ENCODE results near the gene CNP. TPM values are rescaled to one million over a fixed set of nuclear protein-coding genes. Genes with fewer than 3 reads are reported as not detected.

CNP gene
- total and polyA plus RNA-seq, 12 donors, result 17.2 to 42.7 (median 25.3) TPM

DNA sequence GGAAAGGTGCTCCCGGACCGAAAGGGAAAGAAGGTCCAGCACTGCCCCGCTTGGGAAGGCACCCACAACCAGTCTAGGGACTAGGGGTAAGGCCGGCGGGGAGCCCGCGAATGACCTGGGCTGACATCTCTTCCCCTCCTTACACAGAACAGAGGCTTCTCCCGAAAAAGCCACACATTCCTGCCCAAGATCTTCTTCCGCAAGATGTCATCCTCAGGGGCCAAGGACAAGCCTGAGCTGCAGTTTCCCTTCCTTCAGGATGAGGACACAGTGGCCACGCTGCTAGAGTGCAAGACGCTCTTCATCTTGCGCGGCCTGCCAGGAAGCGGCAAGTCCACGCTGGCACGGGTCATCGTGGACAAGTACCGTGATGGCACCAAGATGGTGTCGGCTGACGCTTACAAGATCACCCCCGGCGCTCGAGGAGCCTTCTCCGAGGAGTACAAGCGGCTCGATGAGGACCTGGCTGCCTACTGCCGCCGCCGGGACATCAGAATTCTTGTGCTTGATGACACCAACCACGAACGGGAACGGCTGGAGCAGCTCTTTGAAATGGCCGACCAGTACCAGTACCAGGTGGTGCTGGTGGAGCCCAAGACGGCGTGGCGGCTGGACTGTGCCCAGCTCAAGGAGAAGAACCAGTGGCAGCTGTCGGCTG, 1.5 kb downstream of the CNP start:
- Histone ChIP-seq H3K27ac (peak overlapping the region in 7 of 10 donors; percentile 81 to 93 (median 89)), H3K4me3 (peak overlapping the region in 9 of 10 donors; percentile 69 to 100 (median 94)), H3K27me3 (no peaks in the 10 kb centered on the region), H3K4me1 (peaks cover 8 to 59% (median 40%) of the 10 kb centered on the region in 9 donors), H3K9me3 (no peaks in the 10 kb centered on the region), H3K36me3 (peaks cover 0 to 52% (median 14%) of the 10 kb centered on the region in 9 donors)
- intact Hi-C loops (cut with DNase I), result loop anchor here in 9 of 10 donors (5.0 to 10.0 kb wide), 9 partner anchors 34 to 557 kb away; partner anchors contain the start of genes DNAJC7 (in 4 of the 9), HAP1 (in 1 of the 9) and NKIRAS2 (in 1 of the 9)
- DNase-seq, result no peak
- ATAC-seq, result peak in 1 of 8 donors; percentile 5
- WGBS, 2 donors, result 90 to 93% methylated on average over 37 of the region's 37 CpGs
- TF ChIP-seq, protein P1, sequence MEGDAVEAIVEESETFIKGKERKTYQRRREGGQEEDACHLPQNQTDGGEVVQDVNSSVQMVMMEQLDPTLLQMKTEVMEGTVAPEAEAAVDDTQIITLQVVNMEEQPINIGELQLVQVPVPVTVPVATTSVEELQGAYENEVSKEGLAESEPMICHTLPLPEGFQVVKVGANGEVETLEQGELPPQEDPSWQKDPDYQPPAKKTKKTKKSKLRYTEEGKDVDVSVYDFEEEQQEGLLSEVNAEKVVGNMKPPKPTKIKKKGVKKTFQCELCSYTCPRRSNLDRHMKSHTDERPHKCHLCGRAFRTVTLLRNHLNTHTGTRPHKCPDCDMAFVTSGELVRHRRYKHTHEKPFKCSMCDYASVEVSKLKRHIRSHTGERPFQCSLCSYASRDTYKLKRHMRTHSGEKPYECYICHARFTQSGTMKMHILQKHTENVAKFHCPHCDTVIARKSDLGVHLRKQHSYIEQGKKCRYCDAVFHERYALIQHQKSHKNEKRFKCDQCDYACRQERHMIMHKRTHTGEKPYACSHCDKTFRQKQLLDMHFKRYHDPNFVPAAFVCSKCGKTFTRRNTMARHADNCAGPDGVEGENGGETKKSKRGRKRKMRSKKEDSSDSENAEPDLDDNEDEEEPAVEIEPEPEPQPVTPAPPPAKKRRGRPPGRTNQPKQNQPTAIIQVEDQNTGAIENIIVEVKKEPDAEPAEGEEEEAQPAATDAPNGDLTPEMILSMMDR (IDR thresholded peaks at IDR 0.05), result no peak

DNA sequence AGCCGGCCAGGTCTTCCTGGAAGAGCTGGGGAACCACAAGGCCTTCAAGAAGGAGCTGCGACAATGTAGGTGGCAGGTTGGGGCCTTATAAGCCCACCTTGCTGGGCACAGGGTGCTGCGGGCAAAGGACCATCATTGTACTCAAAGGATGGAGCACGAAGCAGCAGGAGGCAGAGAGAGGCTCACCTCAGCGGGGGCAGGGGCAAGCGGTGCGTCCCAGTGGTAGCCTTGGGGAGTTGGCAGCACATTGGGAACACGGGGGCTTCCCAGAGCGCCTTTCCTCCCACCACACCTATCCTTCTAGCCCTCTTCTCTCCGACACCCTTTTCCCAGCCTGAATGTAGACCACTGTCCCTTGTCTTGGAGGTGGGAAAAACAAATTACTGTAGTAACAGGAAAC, 2.1 kb downstream of the CNP start:
- TF ChIP-seq, protein P1 (IDR thresholded peaks at IDR 0.05), result no peak
- no peaks in the 10 kb centered on the region for H3K27me3 ChIP-seq
- no peak for ATAC-seq
- peaks cover 0 to 59% (median 14%) of the 10 kb centered on the region in 9 donors for H3K36me3 ChIP-seq
- DNase-seq, result no peak
- no peak overlapping the region for H3K27ac ChIP-seq
- intact Hi-C loops (cut with DNase I), result loop anchor here in 9 of 10 donors (5.0 to 10.0 kb wide), 9 partner anchors 34 to 556 kb away; partner anchors contain the start of genes DNAJC7 (in 4 of the 9), HAP1 (in 1 of the 9) and NKIRAS2 (in 1 of the 9)
- peaks cover 13 to 66% (median 45%) of the 10 kb centered on the region in 9 donors for H3K4me1 ChIP-seq
- no peak overlapping the region for H3K4me3 ChIP-seq
- 90 to 92% methylated on average over 10 of the region's 10 CpGs for WGBS, 2 donors
- no peaks in the 10 kb centered on the region for H3K9me3 ChIP-seq

DNA sequence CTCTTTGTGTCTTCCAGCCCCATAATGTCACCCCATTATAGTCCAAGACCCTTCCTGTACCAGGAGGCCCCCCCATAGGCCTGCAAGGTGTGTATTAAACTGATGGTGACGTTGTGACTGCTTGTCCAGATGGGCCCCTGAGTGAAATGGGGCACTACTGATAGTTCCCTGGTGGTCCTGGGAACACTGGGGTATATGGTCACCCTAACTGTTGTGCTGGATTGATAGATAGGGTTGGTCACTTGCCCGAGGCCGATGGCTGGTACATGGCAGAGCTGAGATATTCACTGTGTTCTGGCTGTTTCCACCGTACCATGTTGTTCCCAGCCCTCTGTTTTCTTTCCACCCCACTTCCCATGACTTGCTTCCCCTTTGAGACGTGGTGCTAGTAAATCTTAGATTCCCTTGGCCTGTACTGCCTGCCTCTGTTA, 4.3 kb downstream of the CNP start:
- peaks cover 0 to 81% (median 28%) of the 10 kb centered on the region in 9 donors for H3K36me3 ChIP-seq
- WGBS, 2 donors, result 86 to 88% methylated on average over 5 of the region's 5 CpGs
- TF ChIP-seq, protein P1 (IDR thresholded peaks at IDR 0.05), result no peak
- ATAC-seq (no peak), DNase-seq (no peak)
- peaks cover 7 to 58% (median 37%) of the 10 kb centered on the region in 9 donors for H3K4me1 ChIP-seq
- no peaks in the 10 kb centered on the region for H3K27me3 ChIP-seq
- H3K27ac ChIP-seq, result no peak overlapping the region
- intact Hi-C loops (cut with DNase I), result loop anchor here in 1 of 10 donors (5.0 kb wide), 1 partner anchor 46 kb away; the partner anchor contains the start of gene DNAJC7
- H3K4me3 ChIP-seq, result no peak overlapping the region
- H3K9me3 ChIP-seq, result no peaks in the 10 kb centered on the region

DNA sequence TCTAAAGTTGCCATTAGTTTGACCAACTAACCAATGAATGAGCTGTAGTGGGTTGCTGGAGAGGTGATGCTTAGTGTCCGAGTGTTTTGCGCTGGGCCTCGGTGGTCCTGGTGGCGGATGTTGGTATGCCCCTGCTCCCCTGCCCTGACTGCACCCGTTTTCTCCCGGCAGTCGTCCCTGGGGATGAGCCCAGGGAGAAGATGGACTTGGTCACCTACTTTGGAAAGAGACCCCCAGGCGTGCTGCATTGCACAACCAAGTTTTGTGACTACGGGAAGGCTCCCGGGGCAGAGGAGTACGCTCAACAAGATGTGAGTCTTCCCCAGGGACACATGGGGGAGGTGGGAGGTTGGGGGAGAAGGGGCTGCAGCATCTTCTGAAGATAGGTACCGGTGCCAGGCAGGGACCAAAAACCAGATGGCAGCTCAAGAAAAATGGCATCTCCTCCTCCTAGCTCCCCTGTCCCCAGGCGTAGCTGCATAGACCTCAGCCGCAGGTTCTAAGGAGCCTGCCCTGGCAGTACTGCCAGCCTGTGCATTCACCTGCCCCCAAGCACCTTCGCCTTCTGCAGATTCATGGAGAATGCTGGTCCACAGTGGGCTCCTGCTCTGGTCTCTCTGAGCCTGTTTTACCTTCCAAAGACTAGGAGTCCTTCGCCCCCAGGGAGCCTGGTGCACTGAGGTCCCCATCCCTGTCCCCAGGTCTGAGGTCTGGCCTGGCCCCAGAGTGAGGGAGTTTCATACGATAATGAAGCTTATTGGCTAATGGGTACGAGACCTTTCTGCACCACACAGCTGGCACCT, 5.3 kb downstream of the CNP start:
- Histone ChIP-seq H3K36me3 (peaks cover 0 to 91% (median 38%) of the 10 kb centered on the region in 9 donors), H3K27ac (peak overlapping the region in 4 of 10 donors; percentile 47 to 85 (median 55)), H3K27me3 (no peaks in the 10 kb centered on the region), H3K4me1 (peaks cover 7 to 55% (median 35%) of the 10 kb centered on the region in 9 donors), H3K4me3 (no peak overlapping the region), H3K9me3 (no peaks in the 10 kb centered on the region)
- intact Hi-C loops (cut with DNase I), result loop anchor here in 1 of 10 donors (5.0 kb wide), 1 partner anchor 45 kb away; the partner anchor contains the start of gene DNAJC7
- whole genome bisulfite sequencing, 2 donors, result 84 to 88% methylated on average over 18 of the region's 18 CpGs
- TF ChIP-seq, protein P1 (IDR thresholded peaks at IDR 0.05), result no peak
- no peak for ATAC-seq
- DNase-seq, result no peak

Data from heart right ventricle (tissue), 16 donors.